Measurements from ENCODE around the gene FATE1. TPM values are rescaled to one million over a fixed set of nuclear protein-coding genes. Genes with fewer than 3 reads are reported as not detected.

Gene FATE1
- total RNA-seq, 4 donors from 2014 or later = not detected

DNA sequence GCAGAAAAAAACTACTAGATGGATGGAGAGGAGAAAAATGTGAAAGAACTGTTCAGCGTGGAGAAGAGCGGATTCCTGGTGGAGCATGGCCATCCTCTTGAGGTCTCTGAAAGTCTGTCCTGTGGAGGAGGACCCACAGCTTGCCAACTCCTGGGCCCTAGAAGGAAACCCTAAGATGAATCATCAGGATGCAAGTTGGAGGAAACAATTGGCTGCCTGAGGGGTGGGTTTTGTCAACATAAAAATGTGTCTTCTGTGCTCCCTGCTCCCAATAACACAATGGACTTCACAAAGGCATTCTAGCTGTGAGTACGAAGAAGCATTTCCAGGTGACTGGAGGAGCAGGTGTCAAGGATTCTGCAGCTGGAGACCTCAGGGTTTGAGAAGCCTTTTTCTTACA lies 55.9 kb downstream of the FATE1 start:
- Histone ChIP-seq H3K27ac (no peak overlapping the region), H3K4me1 (peaks cover 0 to 2% (median 0%) of the 10 kb centered on the region in 3 donors), H3K9me3 (no peaks in the 10 kb centered on the region), H3K4me3 (no peak overlapping the region), H3K36me3 (no peaks in the 10 kb centered on the region), H3K27me3 (no peaks in the 10 kb centered on the region)
- TF ChIP-seq POLR2A (IDR thresholded peaks at IDR 0.05) (no peak), CTCF (IDR thresholded peaks at IDR 0.05) (no peak)
- 84 to 100% methylated on average over 2 to 3 of the region's 3 CpGs for WGBS, 2 donors
- intact Hi-C loops (cut with DNase I) = no loop called here
- no peak for DNase-seq

Other genes with a start within 250 kb of the FATE1 start
- not detected for gene PASD1, start 152.4 kb upstream of the FATE1 start, total RNA-seq
- gene PRRG3, start 20.6 kb upstream of the FATE1 start, total RNA-seq = 1 to 10 TPM in 1 of 4 donors, under 1 TPM in 2, not detected in 1; 0.15 to 1.1 (median 0.41) TPM
- not detected for gene CNGA2, start 18.7 kb downstream of the FATE1 start, total RNA-seq
- gene MAGEA4, start 196.9 kb downstream of the FATE1 start, total RNA-seq = not detected

Data from esophagus squamous epithelium (tissue), 5 donors.